CD14-positive monocyte (primary cell): ENCODE measurements around the gene ANKRD60. TPM values are rescaled to one million over a fixed set of nuclear protein-coding genes. Genes with fewer than 3 reads are reported as not detected.
A peak's percentile ranks its signal among the peaks of the same experiment; 100 is the strongest.

ENCODE experiments used
- DNase-seq, 3 donors: peaks; one replicate each; pipeline ENCODE4 v3.0.0-alpha.2; 2011 to 2022
- H2AFZ ChIP-seq: 2 replicates; pipeline ENCODE4 v1.6.0; 2012; ENCODE audit warnings: mild to moderate bottlenecking, low read depth, low read length, inconsistent platforms; ENCODE audit not compliant: insufficient read depth, poor library complexity, severe bottlenecking
- H3K27ac ChIP-seq, 2 donors: 1 replicate in 1 of 2; 2 replicates in 1 of 2; pipeline ENCODE4 v1.5.1; 2012 to 2013; ENCODE audit warnings: low read length in 2 of 2, control low read depth in 1 of 2, inconsistent platforms in 1 of 2, low read depth in 1 of 2, mild to moderate bottlenecking in 1 of 2
- H3K27me3 ChIP-seq, 2 donors: one replicate each; pipeline versions ENCODE4 v1.6.0 to v1.6.1; 2011 to 2013; ENCODE audit warnings: low read length in 2 of 2; ENCODE audit not compliant: control insufficient read depth in 2 of 2, insufficient read depth in 2 of 2
- H3K36me3 ChIP-seq, 2 donors: replicated peaks in 1 of 2; 1 replicate in 1 of 2; 2 replicates in 1 of 2; pipeline versions ENCODE4 v1.5.1 to v1.6.1; 2012 to 2013; ENCODE audit warnings: low read length in 2 of 2, control low read depth in 1 of 2, inconsistent platforms in 1 of 2, mild to moderate bottlenecking in 1 of 2; ENCODE audit not compliant: insufficient read depth in 2 of 2, control insufficient read depth in 1 of 2
- H3K4me1 ChIP-seq, 2 donors: 1 replicate in 1 of 2; 2 replicates in 1 of 2; pipeline versions ENCODE4 v1.5.1 to v1.6.1; 2012 to 2013; ENCODE audit warnings: low read length in 2 of 2, control low read depth in 1 of 2, inconsistent platforms in 1 of 2, mild to moderate bottlenecking in 1 of 2, moderate library complexity in 1 of 2; ENCODE audit not compliant: insufficient read depth in 2 of 2, control insufficient read depth in 1 of 2
- H3K4me2 ChIP-seq: replicated peaks from 2 replicates; pipeline ENCODE3; 2012; ENCODE audit warnings: low read length, moderate library complexity, mild to moderate bottlenecking; ENCODE audit not compliant: poor library complexity, severe bottlenecking; ENCODE audit errors: extremely low read depth
- H3K4me3 ChIP-seq, 3 experiments: fragments of 200-600 bp in 1 of 3; sonication (generic) in 1 of 3; replicated peaks in 1 of 3; 1 replicate in 2 of 3; 2 replicates in 1 of 3; pipeline ENCODE4 v1.5.1; 2011 to 2013; ENCODE audit warnings: low read length in 3 of 3, mild to moderate bottlenecking in 3 of 3, control low read depth in 2 of 3, low read depth in 2 of 3, inconsistent platforms in 1 of 3, moderate library complexity in 1 of 3
- H3K79me2 ChIP-seq: 2 replicates; pipeline ENCODE4 v1.6.0; 2012; ENCODE audit warnings: mild to moderate bottlenecking, control low read depth, inconsistent platforms, low read length, moderate library complexity; ENCODE audit not compliant: insufficient read depth
- H3K9ac ChIP-seq: 2 replicates; pipeline ENCODE4 v1.6.0; 2017; ENCODE audit warnings: low read length, mild to moderate bottlenecking; ENCODE audit not compliant: insufficient read depth, poor library complexity, severe bottlenecking
- H3K9me3 ChIP-seq, 2 donors: replicated peaks in 1 of 2; 1 replicate in 1 of 2; 2 replicates in 1 of 2; pipeline versions ENCODE4 v1.5.1 to v1.6.1; 2012 to 2013; ENCODE audit warnings: low read length in 2 of 2, control low read depth in 1 of 2; ENCODE audit not compliant: control insufficient read depth in 1 of 2, insufficient read depth in 1 of 2
- H4K20me1 ChIP-seq: 2 replicates; pipeline ENCODE4 v1.6.0; 2012; ENCODE audit warnings: mild to moderate bottlenecking, low read length, control low read depth, moderate library complexity; ENCODE audit not compliant: insufficient read depth
- H3K27ac Mint-ChIP-seq, 7 donors: one replicate each; pipeline ENCODE4 v1.8.0; 2020; ENCODE audit warnings: mild to moderate bottlenecking in 7 of 7, mixed read lengths in 7 of 7, moderate library complexity in 6 of 7, inconsistent platforms in 2 of 7
- H3K27me3 Mint-ChIP-seq, 3 donors: one replicate each; pipeline ENCODE4 v1.8.0; 2021 to 2022; ENCODE audit warnings: low read depth in 3 of 3, mild to moderate bottlenecking in 3 of 3, mixed read lengths in 3 of 3, moderate library complexity in 3 of 3, inconsistent platforms in 1 of 3
- H3K36me3 Mint-ChIP-seq, 2 donors: one replicate each; pipeline ENCODE4 v1.8.0; 2020; ENCODE audit warnings: mixed read lengths in 2 of 2, inconsistent platforms in 1 of 2, mild to moderate bottlenecking in 1 of 2
- H3K4me1 Mint-ChIP-seq: one replicate; pipeline ENCODE4 v1.8.0; 2020; ENCODE audit warnings: mild to moderate bottlenecking, mixed read lengths
- H3K4me3 Mint-ChIP-seq, 2 donors: one replicate each; pipeline ENCODE4 v1.8.0; 2020; ENCODE audit warnings: mild to moderate bottlenecking in 2 of 2, mixed read lengths in 2 of 2, moderate library complexity in 1 of 2
- H3K9me3 Mint-ChIP-seq, 7 donors: one replicate each; pipeline ENCODE4 v1.8.0; 2020 to 2022; ENCODE audit warnings: mixed read lengths in 7 of 7, mild to moderate bottlenecking in 6 of 7, moderate library complexity in 6 of 7, inconsistent platforms in 2 of 7
- WGBS: methylation state at CpG from one replicate; pipeline ENCODE4 v1.1.5; 2013; ENCODE audit warnings: missing lambda C conversion rate; ENCODE audit not compliant: insufficient coverage; 5-methylcytosine and 5-hydroxymethylcytosine counted together
- intact Hi-C, 2 donors: fragments of 100-400 bp; cut with micrococcal nuclease; formaldehyde crosslinking; loops; one replicate each; pipeline versions ENCODE4 v1.15.0 to v1.15.1; 2023
- polyA plus RNA-seq, 3 donors: library from polyadenylated mRNA; depleted of rRNA in 1 of 3; unstranded in 2 of 3; stranded (reverse) in 1 of 3; fragments of 300-500 nt in 2 of 3; fragments of >200 nt in 1 of 3; fragmentation: Illumina TruSeq in 2 of 3; gene quantifications; 1 replicate in 2 of 3; 2 replicates in 1 of 3; pipeline ENCODE4 v1.2.3, GENCODE V29; 2012 to 2021
- TF ChIP-seq, protein P1 (sequence below): fragments of 200-600 bp; IDR thresholded peaks from one replicate; pipeline ENCODE4 v1.8.0; 2022; ENCODE audit warnings: antibody characterized with exemption, mild to moderate bottlenecking

Gene ANKRD60
- polyA plus RNA-seq, 3 donors: not detected

DNA sequence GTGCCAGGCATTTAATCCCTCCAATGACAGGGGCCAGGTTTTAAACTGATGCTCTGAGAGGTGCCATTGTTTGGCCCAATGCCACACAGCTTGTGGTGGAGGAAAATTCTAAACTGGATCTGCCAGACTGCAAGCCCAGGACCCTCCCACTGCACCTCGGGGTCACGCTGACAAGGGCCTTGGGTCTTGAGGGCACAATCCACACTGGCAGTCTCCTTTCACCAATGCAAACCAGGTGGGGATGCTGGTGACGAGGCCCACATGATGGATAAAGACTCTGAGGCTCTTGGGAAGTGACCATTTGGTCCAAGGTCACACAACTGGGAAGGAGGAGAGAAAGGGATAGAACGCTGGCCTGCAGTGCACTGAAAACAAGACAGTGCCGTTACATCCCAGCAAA lies 14.7 kb downstream of the ANKRD60 start:
- Mint-ChIP-seq H3K27ac (peak overlapping the region in 1 of 7 donors; percentile 2), H3K4me1 (peaks cover 9% of the 10 kb centered on the region), H3K4me3 (no peak overlapping the region), H3K9me3 (peaks cover under 1 to 6% (median 3%) of the 10 kb centered on the region in 7 donors), H3K36me3 (no peaks in the 10 kb centered on the region), H3K27me3 (peaks cover 21 to 27% (median 24%) of the 10 kb centered on the region in 3 donors)
- Histone ChIP-seq H3K27ac (no peak overlapping the region), H2AFZ (no peak overlapping the region), H3K36me3 (no peaks in the 10 kb centered on the region), H3K27me3 (no peaks in the 10 kb centered on the region), H3K4me3 (no peak overlapping the region), H3K79me2 (no peaks in the 10 kb centered on the region), H3K9ac (no peak overlapping the region), H3K4me2 (no peak overlapping the region), H3K4me1 (no peaks in the 10 kb centered on the region), H3K9me3 (peaks cover 2 to 3% of the 10 kb centered on the region in 2 donors), H4K20me1 (no peaks in the 10 kb centered on the region)
- intact Hi-C loops: loop anchor here in 1 of 2 donors (5.0 kb wide), 1 partner anchor 701 kb away; no protein-coding TSS in a partner anchor
- TF ChIP-seq, protein P1, sequence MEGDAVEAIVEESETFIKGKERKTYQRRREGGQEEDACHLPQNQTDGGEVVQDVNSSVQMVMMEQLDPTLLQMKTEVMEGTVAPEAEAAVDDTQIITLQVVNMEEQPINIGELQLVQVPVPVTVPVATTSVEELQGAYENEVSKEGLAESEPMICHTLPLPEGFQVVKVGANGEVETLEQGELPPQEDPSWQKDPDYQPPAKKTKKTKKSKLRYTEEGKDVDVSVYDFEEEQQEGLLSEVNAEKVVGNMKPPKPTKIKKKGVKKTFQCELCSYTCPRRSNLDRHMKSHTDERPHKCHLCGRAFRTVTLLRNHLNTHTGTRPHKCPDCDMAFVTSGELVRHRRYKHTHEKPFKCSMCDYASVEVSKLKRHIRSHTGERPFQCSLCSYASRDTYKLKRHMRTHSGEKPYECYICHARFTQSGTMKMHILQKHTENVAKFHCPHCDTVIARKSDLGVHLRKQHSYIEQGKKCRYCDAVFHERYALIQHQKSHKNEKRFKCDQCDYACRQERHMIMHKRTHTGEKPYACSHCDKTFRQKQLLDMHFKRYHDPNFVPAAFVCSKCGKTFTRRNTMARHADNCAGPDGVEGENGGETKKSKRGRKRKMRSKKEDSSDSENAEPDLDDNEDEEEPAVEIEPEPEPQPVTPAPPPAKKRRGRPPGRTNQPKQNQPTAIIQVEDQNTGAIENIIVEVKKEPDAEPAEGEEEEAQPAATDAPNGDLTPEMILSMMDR: no peak
- no peak for DNase-seq
- WGBS: no CpG with 5 or more reads among the region's 5 CpGs

GRCh38 chr20:58213121-58213520 lies 15.3 kb downstream of the ANKRD60 start:
- no peak overlapping the region for H3K27ac Mint-ChIP-seq
- Histone ChIP-seq H3K27me3 (no peaks in the 10 kb centered on the region), H3K36me3 (no peaks in the 10 kb centered on the region), H3K27ac (no peak overlapping the region), H3K4me3 (no peak overlapping the region), H3K9ac (no peak overlapping the region), H3K9me3 (no peaks in the 10 kb centered on the region), H3K4me2 (no peak overlapping the region), H4K20me1 (no peaks in the 10 kb centered on the region), H2AFZ (no peak overlapping the region), H3K4me1 (no peaks in the 10 kb centered on the region), H3K79me2 (no peaks in the 10 kb centered on the region)
- DNase-seq: no peak
- peaks cover 9% of the 10 kb centered on the region for H3K4me1 Mint-ChIP-seq
- H3K36me3 Mint-ChIP-seq: no peaks in the 10 kb centered on the region
- no peak overlapping the region for H3K4me3 Mint-ChIP-seq
- H3K9me3 Mint-ChIP-seq: peaks cover 0 to 2% (median 0%) of the 10 kb centered on the region in 7 donors
- intact Hi-C loops: loop anchor here in 1 of 2 donors (5.0 kb wide), 1 partner anchor 701 kb away; no protein-coding TSS in a partner anchor
- peaks cover 16 to 22% (median 21%) of the 10 kb centered on the region in 3 donors for H3K27me3 Mint-ChIP-seq
- TF ChIP-seq, protein P1: no peak
- WGBS: 78% methylated on average over 7 of the region's 8 CpGs
